HFF-Myc (cell line): Measurements from ENCODE around the gene CORO7.

Source experiments
- DNase-seq: peaks from one replicate; pipeline ENCODE4 v3.0.0-alpha.2; 2011; ENCODE audit warnings: low read depth; ENCODE audit errors: extremely low read depth
- H3K4me3 ChIP-seq: replicated peaks from 2 replicates; pipeline ENCODE4 v1.5.1; 2011; ENCODE audit warnings: low read depth, mild to moderate bottlenecking, control low read depth, low read length
- TF ChIP-seq, protein P1 (sequence below): IDR thresholded peaks from 2 replicates; pipeline ENCODE4 v1.5.1; 2012; ENCODE audit warnings: mild to moderate bottlenecking, low read depth, low read length, control low read depth; ENCODE audit errors: missing control alignments

The CORO7 gene

DNA sequence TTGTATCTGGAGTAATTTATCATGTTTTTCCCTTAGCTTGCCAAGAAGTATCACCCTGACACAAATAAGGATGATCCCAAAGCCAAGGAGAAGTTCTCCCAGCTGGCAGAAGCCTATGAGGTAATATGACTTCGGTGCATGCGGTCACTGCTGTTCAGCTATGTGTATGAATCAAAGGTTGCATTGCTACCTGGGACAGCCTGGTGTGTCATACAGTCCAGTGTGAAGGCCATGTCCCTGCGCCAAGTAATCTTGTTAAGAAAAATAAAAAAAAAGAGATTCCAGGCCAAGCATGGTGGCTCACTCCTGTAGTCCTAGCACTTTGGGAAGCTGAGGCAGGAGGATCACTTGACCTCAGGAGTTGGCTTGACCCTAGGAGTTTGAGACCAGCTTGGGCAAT lies 21.0 kb upstream of the CORO7 start:
- TF ChIP-seq, protein P1, sequence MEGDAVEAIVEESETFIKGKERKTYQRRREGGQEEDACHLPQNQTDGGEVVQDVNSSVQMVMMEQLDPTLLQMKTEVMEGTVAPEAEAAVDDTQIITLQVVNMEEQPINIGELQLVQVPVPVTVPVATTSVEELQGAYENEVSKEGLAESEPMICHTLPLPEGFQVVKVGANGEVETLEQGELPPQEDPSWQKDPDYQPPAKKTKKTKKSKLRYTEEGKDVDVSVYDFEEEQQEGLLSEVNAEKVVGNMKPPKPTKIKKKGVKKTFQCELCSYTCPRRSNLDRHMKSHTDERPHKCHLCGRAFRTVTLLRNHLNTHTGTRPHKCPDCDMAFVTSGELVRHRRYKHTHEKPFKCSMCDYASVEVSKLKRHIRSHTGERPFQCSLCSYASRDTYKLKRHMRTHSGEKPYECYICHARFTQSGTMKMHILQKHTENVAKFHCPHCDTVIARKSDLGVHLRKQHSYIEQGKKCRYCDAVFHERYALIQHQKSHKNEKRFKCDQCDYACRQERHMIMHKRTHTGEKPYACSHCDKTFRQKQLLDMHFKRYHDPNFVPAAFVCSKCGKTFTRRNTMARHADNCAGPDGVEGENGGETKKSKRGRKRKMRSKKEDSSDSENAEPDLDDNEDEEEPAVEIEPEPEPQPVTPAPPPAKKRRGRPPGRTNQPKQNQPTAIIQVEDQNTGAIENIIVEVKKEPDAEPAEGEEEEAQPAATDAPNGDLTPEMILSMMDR, result no peak
- no peak overlapping the region for H3K4me3 ChIP-seq
- no peak for DNase-seq

DNA sequence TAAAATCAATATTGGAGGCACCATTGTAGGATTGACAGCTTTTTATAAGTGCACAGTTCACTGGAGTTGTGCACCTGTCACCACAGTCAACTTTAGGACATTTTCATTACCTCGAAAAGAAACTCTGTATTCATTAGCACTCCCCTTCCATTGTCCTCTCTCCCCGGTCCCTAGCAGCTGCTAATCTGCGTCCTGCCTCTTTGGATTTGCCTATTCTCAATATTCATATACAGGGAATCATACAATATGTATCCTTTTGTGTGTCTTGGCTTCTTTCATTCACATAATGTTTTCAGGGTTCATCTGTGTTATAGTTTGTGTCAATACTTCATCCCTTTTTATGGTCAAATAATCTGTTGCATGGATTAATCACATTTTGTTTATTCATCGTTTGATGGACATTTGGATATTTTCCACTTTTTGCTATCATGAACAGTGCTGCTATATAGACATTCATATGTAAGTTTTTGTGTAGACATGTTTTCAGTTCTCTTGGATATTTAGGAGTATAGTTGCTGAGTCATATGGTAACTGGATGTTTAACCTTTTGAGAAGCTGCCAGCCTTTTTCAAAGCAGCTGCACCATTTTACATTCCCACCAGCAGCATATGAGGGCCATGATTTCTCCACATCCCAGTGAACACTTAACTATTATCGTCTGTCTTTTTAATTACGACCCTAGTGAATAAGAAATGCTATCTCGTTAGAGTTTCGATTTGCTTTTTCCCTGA lies 19.1 kb upstream of the CORO7 start:
- no peak for DNase-seq
- no peak overlapping the region for H3K4me3 ChIP-seq

DNA sequence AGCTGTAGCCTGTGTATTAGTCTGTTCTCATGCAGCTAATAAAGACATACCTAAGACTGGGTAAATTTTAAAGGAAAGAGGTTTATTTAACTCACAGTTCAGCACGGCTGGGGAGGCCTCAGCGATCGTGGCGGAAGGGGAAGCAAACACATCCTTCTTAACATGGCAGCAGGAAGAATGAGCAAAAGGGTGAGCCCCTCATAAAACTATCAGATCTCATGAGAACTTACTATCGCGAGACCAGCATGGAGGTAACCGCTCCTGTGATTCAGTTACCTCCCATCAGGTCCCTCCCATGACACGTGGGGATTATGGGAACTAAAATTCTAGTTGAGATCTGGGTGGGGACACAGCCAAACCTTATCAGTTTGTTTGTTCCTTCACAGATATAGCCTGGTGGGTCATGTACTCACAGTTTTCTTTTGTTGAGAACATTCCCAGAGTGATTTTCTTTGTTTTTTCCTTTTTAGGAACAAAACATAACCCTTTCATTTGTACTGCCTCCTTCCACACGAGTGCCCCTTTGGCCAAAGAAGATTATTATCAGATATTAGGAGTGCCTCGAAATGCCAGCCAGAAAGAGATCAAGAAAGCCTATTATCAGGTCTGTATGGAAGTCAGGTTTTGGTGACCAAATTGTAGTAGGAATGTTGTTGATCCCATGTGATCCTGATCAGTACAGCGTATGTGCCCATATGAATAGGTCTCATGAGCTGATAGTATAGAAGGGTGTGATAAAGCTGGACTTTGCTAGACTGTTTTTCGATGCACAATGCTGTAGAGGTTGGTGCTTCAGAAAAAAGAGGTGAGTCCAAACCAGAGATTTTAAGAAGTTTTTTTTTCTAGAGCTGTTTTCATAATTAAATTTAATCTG lies 17.8 kb upstream of the CORO7 start:
- TF ChIP-seq, protein P1, result no peak
- no peak for DNase-seq
- no peak overlapping the region for H3K4me3 ChIP-seq

More for the DNA sequence above, 19.1 kb upstream of the CORO7 start:
- TF ChIP-seq, protein P1, result no peak

GRCh38 chr16:4433228-4433627 lies 16.8 kb upstream of the CORO7 start:
- no peak for DNase-seq
- TF ChIP-seq, protein P1, result no peak
- no peak overlapping the region for H3K4me3 ChIP-seq

- TF ChIP-seq, protein P1, result no peak
- no peak overlapping the region for H3K4me3 ChIP-seq
- no peak for DNase-seq
These were observed 14.6 kb upstream of the CORO7 start for GRCh38 chr16:4431023-4431422.

DNA sequence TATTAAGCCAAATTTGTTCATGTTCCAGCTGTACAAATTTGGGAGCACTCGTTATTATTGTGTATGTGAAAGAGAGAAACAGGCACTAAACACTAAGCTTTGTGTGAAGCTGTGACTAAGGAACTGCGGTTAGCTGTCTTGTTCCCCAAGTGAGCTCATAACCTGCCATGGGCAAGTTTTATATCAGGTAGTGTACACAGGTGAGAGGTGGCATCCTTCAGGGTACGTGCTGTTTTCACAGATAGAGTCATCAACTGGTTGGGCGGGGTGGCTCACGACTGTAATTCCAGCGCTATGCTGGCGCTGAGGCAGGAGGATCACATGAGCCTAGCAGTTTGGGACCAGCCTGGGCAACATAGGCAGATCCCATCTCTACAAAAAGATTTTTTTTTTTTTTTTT lies 12.1 kb upstream of the CORO7 start:
- no peak overlapping the region for H3K4me3 ChIP-seq
- DNase-seq, result no peak
- TF ChIP-seq, protein P1, result no peak
